Ishikawa (cell line): ENCODE measurements around the gene LHFPL2.

ENCODE experiments used
- CREB1 ChIP-seq: IDR thresholded peaks from 2 replicates; pipeline ENCODE4 v1.6.1; 2012; ENCODE audit warnings: low read depth
- EGR1 ChIP-seq: IDR thresholded peaks from 2 replicates; pipeline ENCODE4 v1.6.1; 2012
- EP300 ChIP-seq: IDR thresholded peaks from 2 replicates; pipeline ENCODE4 v1.6.1; 2012; ENCODE audit warnings: borderline replicate concordance
- TAF1 ChIP-seq: IDR thresholded peaks from 2 replicates; pipeline ENCODE4 v1.6.1; 2012; ENCODE audit warnings: low read depth, mild to moderate bottlenecking
- TCF12 ChIP-seq: IDR thresholded peaks from 2 replicates; pipeline ENCODE4 v1.6.1; 2012; ENCODE audit warnings: low read depth
- ZBTB7A ChIP-seq: IDR thresholded peaks from 2 replicates; pipeline ENCODE4 v1.6.1; 2012; ENCODE audit warnings: low read depth
- TF ChIP-seq, protein P1 (sequence below): IDR thresholded peaks from 2 replicates; pipeline ENCODE4 v1.6.1; 2012

DNA sequence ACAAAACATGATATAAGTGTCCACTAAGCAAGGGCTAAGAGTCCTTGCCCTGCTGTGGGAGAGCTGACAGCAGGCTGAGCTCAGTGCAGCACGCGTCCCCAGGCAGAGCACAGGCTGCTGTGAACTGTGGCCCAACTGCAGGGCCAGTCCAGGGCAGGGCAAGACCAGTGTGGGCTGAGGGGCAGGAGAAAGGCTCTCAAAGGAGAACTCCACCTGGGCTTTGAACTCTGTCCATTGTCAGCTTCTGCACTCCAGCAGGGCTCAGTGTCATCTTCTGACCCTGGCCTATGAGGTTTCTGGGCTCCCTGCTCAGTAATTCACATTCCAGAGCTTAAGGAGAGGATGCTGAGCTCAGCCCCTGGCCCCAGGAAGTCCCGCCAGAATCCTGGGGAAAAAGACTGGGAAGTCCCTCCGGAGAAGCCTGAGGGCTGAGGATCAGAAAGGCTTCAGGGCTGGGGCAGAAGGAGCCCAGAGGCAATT lies 37.4 kb downstream of the LHFPL2 start:
- TF ChIP-seq CREB1 (no peak), EGR1 (no peak), TAF1 (no peak), EP300 (no peak), TCF12 (no peak), ZBTB7A (no peak)
- TF ChIP-seq, protein P1, sequence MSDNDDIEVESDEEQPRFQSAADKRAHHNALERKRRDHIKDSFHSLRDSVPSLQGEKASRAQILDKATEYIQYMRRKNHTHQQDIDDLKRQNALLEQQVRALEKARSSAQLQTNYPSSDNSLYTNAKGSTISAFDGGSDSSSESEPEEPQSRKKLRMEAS: no peak
